CD4-positive, alpha-beta T cell treated with Interleukin-17A for 1 hour (primary cell): ENCODE measurements around the gene RAB36.
"Not testable (repeated sequence)": the region's sequence is repeated elsewhere in the genome, so short reads cannot be mapped to it uniquely, and the experiment has no call there.

Experiments
- DNase-seq: peaks from one replicate; pipeline ENCODE4 v3.0.0-alpha.2; 2020

The RAB36 gene

DNA sequence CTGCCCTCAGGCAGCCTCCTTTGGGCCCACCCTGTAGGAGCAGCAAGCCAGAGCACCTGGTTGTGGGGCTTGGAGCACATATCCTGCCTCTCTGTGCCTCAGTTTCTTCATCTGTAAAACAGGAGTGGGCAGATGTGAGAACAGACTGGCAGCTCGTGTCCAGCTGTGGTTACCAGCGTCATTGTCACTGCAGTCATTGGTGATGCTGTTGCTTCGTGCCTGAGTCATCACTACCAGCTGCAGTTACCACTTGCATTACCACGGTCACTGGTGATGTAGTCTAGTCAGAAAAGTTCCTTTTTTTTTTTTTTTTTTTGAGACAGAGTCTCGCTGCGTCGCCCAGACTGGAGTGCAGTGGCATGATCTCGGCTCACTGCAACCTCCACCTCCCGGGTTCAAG lies 23.9 kb upstream of the RAB36 start:
- no peak for DNase-seq

DNA sequence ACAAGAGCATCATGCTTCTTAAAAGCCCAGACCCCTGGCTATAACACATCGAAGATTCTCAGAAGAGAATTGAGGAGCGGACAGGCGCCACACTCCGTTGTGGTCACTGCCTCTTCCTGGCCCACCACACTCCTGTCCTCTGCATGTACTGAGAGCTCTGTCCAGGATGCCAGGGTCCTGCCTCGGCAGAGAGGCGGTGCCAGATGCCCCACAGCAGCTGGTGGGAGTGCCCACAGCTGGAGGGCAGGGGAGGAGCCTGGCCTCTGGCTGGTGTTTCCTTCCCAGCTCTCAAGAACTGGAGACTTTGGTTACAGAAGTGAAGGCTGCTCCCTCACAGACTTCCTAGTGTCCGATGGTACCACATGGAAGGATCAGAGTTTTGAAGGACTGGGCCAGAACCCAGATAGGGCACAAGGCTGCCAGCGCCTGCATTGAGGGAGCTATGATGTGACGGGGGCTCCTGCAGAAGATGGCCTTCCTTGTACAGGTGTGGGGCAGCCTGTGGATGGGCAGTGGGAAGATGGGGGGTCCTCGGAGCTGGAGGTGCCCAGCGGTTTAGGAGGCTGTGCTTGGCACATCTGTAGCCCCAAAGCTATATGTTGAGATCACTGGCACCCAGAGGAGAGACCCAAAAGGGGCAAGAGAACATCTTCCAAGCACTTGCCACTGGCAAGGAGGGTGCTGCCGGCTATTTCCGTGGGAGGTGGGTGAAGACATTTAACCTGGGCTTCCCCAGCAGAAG lies 22.9 kb upstream of the RAB36 start:
- DNase-seq: no peak

DNA sequence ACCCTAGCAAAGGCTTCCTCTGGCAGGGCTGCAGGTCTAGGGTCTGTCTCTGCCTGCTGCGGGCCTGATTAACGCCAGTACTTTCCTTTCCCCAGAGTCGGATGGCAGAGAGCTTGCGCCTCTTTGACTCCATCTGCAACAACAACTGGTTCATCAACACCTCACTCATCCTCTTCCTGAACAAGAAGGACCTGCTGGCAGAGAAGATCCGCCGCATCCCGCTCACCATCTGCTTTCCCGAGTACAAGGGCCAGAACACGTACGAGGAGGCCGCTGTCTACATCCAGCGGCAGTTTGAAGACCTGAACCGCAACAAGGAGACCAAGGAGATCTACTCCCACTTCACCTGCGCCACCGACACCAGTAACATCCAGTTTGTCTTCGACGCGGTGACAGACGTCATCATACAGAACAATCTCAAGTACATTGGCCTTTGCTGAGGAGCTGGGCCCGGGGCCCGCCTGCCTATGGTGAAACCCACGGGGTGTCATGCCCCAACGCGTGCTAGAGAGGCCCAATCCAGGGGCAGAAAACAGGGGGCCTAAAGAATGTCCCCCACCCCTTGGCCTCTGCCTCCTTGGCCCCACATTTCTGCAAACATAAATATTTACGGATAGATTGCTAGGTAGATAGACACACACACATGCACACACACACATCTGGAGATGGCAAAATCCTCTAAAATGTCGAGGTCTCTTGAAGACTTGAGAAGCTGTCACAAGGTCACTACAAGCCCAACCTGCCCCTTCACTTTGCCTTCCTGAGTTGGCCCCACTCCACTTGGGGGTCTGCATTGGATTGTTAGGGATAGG lies 22.1 kb upstream of the RAB36 start:
- no peak for DNase-seq

DNA sequence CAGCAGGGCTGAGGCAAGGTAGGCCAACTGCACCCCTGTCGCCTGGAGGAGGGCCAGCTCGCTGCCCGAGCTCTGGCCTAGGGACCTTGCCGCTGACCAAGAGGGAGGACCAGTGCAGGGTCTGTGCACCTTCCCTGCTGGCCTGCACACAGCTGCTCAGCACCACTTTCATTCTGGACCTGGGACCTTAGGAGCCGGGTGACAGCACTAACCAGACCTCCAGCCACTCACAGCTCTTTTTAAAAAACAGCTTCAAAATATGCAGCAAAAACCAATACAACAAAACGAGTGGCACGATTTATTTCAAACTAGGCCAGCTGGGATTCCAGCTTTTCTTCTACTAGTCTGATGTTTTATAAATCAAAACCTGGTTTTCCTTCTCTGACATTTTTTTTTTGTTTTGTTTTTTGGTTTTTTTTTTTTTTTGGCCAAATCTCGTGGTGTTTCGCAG lies 21.4 kb upstream of the RAB36 start:
- DNase-seq: no peak

GRCh38 chr22:23124611-23125511 lies 20.4 kb upstream of the RAB36 start:
- no peak for DNase-seq

DNA sequence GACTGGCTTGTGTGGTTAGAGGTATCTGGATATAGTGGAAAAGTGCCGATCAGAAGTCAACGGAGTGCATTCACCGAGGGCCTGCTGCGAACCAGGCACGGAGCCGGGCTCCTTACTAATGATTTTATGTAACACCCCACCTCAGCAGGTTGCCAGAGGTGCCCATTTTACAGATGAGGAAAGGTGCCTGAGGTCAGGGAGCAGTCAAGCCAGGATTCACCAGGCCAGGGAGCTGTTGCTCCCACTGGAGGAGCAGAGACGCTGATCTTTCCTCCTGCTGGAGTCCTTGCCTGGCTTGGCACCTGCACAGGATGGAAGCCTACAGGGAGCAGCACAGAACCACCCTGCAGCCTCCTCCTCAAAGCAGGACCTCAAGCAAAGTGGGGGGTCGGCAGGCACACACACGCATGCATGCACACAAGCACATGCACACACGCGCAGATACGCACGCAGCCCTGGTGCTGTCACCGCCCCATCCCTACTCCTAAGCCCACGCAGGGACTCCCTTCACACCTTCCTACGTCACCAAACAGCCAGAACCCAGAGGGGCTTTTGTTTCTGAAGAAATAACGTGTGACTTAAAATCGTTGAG lies 19.7 kb upstream of the RAB36 start:
- no peak for DNase-seq

DNA sequence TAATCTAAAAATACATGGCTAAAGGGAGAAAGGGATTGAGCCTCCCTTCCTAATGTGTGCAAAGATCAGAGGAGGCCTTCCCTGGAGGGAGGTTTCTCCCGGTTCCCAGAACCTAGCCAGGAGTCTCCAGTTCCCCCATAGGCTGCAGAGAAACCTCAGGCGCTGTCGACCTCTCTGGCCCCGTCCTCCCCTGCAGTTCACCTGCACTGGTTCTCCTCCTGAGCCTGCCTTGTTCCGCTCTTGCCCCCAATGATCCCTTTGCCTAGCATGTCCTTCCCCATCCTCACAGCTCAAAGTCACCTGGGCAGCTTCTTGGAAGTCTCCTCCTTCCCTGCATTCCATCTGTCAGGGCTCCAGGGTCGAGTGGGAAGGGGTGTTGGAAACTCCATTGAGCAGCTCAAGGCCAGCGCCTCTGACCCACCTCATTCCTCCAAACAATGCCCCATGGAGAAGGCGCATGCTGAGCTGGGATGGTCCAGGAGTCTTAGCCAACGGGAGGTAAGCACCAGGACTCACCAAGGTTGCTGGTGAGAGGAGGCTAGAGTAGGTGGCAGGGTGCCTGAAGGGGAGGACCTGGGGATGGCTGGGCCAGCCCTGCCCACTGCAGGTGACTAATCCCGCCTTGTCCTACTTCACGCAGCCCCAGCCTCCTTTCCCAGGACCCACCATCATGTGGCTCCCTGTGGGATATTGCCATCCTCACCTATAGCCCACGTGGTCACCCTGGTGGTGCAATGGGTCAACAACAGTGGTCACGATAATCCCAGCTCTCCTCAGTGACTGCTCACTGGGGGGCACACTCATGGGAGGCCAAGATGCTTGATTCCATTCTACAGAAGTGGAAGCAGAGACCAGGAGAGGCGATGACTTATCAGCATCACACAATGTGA lies 18.9 kb upstream of the RAB36 start:
- DNase-seq: no peak

- no peak for DNase-seq
Observed at GRCh38 chr22:23127055-23127756, 18.1 kb upstream of the RAB36 start.

GRCh38 chr22:23127788-23128187 lies 17.5 kb upstream of the RAB36 start:
- DNase-seq: no peak

- peak; percentile 77 for DNase-seq
Observed at GRCh38 chr22:23128269-23129108, 16.8 kb upstream of the RAB36 start.

DNA sequence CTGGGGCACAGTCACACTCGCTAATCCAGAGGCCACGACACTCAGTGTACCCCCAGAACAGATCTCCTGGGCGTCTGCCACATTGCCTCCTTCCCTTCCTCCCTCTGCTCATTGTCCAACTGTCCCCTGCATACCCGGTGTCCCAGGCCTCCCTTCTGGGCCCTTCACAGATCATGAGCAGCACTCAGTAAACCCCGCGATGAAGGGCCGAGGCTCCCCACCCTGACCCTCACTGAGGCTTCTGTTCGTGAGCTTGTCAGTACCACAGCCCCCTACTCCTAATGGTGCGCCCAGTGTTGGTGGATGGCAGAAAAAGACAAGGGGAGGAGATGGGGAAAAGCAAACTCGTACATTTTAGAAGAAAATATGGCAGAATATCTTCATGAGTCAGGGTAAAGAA lies 16.1 kb upstream of the RAB36 start:
- DNase-seq: no peak

DNA sequence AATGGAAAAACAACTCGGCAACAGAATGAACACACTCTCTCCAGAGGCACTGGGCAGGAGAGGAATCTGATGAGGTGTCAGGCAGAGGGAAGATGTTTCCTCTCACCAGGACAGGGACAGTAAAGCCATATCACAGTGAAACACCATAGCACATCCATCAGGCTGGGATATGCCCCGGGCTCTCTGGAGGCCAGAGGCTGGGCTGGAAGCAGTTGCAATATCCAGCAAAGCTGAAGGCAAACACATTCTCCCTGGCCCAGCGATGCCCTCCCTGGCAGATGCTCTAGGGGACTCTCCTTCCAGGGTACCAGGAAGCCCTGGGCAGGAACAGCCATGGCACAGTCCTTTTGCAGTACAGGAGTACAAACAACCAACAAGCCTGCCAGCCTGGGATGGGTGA lies 14.6 kb upstream of the RAB36 start:
- DNase-seq: no peak

DNA sequence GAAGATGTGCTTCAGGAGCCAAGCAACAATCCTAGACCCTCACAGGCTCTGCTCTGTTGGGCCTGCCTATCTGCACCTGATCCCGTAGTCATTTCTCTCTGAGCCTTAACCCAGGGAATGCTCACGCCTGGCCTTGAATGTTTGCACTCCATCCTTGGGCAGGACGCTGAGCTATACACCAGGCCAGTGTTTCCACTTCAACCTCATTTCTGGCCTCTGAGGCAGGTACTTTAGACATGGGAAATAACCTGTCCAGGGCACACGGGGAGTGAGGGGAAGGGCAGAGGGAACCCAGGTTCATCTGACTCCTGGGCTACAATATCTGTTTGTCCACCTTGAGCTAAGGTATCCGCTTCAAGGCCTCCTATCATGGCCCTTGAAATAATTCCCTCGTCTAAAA lies 13.3 kb upstream of the RAB36 start:
- no peak for DNase-seq

DNA sequence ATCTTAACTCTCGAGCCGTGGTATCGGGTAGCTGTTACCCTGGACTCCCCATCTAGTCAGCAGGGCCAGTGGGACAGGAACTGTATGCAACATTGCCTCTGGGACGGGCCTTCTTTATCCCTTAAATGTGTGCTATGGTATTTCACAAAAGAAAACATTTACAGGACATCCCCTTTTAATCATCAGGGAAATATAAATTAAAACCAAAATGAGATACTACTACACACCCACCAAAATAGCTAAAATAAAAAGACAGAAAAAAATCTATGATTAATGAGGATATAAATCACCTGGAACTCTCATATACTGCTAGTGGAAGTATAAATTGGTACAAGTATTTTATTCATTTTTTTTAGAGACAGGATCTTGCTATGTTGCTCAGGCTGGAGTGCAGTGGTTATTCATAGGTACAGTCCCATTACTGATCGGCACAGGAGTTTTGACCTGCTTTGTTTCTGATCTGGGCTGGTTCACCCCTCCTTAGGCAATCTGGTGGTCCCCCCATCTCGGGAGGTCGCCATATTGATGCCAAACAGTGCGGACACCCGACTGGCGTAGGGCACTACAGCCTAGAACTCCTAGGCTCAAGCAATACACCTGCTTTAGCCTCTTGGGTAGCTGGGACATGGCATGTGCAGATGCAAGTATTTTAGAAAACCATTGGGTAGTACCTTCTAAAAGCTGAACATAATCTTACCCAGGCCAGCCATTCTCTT lies 12.7 kb upstream of the RAB36 start:
- no peak for DNase-seq

DNA sequence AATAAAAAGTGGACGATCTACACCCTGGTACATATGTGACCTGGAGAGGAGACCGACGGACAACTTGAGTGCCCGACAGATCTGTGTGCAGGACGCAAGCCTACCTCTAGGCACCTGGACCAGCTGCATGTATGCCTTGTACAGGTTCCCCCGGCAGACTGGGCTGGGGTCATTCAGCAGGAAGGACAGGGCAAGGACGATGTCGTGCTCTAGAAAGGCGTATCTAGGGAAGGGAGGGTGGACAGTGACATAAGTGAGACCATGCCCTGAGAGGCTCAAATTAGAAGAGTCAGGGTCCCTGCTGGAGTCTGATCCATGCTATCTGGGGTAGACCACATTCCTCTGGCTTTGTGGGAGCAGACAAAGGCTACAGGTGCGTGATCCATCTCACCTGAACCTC lies 11.4 kb upstream of the RAB36 start:
- no peak for DNase-seq

GRCh38 chr22:23136991-23137390 lies 8.3 kb upstream of the RAB36 start:
- not testable (repeated sequence) for DNase-seq

DNA sequence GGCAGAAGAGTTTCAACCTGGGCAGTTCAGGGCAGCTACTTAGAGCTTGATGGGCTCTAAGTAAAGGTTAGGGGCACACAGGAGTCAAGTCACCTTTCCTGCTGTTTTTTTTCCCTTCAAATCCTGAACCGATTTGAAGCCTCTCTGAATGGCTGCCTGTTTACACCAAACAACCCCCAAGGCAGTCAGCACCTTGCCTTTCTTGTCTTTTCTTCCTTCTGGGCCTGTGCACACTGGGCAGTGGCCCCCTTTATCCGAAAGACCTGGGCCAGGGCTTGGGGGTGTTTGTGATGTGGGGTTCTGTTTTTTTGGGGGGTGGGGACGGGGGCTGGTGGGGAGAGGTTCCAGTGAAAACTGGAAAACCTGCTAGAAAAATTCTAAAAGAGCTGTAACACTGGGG lies 7.8 kb upstream of the RAB36 start:
- DNase-seq: no peak

DNA sequence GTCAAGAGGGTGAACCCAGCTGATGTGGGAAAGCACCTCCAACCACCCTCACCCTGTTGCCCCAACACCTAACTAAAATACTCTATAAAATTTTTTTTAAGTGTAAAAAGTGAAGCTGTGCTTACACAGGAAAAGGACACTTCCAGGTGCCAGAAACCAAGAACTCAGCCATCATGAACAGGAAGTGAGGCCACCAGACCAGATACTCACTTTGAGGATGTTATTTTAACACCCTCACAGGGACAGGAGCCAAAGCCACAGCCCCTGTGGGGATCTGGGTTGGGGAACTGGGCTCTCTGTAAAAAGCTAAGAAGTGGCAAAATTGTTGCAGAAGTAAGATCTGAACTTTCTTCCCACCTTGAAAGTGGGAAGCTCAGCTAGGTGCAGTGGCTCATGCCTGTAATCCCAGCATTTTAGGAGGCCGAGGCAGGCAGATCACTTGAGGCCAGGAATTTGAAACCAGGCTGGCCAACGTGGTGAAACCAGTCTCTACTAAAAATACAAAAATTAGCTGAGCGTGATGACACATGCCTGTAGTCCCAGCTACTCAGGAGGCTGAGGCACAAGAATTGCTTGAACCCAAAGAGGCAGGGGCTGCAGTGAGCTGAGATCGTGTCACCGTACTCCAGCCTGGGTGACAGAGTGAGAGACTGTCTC lies 7.2 kb upstream of the RAB36 start:
- peak; percentile 86 for DNase-seq
